ENCODE data around the gene CELSR1. TPM values are rescaled to one million over a fixed set of nuclear protein-coding genes. Genes with fewer than 3 reads are reported as not detected.

Gene CELSR1
- total and polyA plus RNA-seq, 2 donors (not counting 1 experiment from before 2014, with no cell fraction given): 30.2 to 34.8 TPM

DNA sequence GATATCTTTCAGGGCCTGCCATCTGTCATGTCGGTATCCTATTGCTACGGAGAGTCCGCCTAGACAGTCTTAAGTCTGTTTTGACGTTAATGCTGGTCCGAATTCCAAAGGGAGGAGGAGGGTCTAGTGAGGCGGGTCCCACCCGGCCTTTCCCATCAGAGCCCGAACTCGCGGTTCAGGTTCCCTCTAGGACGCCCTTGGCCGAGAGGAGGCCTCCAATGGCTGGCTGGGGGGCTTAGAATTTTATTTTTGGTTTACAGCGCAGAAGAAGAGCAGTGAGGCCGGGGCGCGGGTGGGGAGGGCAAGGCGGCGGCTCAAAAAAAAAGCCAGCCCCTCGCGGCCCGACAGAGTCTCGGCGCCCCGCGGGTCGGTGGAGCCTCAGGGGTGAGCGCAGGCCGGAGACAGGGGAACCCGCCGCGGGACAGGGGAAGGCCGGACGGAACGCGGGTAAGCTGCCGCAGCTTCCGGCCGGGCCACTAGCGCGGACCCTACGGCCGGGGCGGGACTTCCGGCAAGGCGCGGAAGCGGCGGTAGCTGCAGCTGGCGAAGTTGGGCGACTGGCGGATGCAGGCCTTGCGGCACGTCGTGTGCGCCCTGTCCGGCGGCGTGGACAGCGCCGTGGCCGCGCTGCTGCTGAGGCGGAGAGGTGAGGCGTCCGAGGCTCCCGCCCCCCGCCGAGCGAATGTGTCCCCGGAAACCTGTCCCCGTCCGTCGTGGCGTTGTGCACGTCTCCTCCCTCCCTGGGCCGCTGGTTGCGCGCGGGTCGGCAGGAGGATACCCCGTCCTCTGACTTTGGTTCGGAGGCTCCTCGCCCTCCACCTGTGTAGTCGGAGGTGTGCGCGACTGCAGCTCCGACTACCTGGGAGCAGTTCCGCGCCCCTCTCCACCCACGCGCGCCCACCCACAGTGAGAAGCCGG is 202.0 kb downstream of the CELSR1 start, which contains the start of gene TRMU:
TSS of gene TRMU (plus strand) at position 514 of the 918 bp plus-strand sequence. CDS start at position 565, 51 bp downstream.
- no peaks in the 10 kb centered on the region for H3K9me3 Mint-ChIP-seq (ENCODE audit: insufficient read depth)
- Histone ChIP-seq H3K9ac (ENCODE audit: low read length) (peak within 1 kb of the TSS; percentile 85), H3K27ac (ENCODE audit: low read length in 2 of 2) (peak within 1 kb of the TSS; percentile 67 to 90), H3K9me3 (ENCODE audit: control extremely low read depth in 1 of 3, control insufficient read depth in 2 of 3, insufficient read depth in 1 of 3, low read length in 2 of 3) (peaks cover 0 to 4% (median 0%) of the 10 kb centered on the region in 3 donors), H2AFZ (ENCODE audit: insufficient read depth, low read depth, low read length, poor library complexity, severe bottlenecking) (peak within 1 kb of the TSS; percentile 100), H3K27me3 (replicated peaks in 1 of 4; ENCODE audit: control extremely low read depth in 1 of 4, control insufficient read depth in 3 of 4, insufficient read depth in 4 of 4, low read length in 3 of 4) (no peaks in the 10 kb centered on the region), H3K4me1 (ENCODE audit: control insufficient read depth in 2 of 2, insufficient read depth in 2 of 2, low read length in 2 of 2) (peaks cover 13 to 16% of the 10 kb centered on the region in 2 donors), H4K20me1 (ENCODE audit: control insufficient read depth, insufficient read depth, low read length, poor library complexity, severe bottlenecking) (peaks cover 25% of the 10 kb centered on the region), H3K4me3 (ENCODE audit: control extremely low read depth in 1 of 5, extremely low read depth in 1 of 5, insufficient read depth in 1 of 5, low read depth in 2 of 5, low read length in 4 of 5) (peak within 1 kb of the TSS; percentile 66 to 93 (median 88)), H3K36me3 (replicated peaks in 1 of 2; ENCODE audit: control extremely low read depth in 1 of 2, control insufficient read depth in 1 of 2, extremely low read depth in 1 of 2, insufficient read depth in 2 of 2, low read length in 1 of 2) (peaks cover 5 to 25% of the 10 kb centered on the region in 2 experiments), H3K4me2 (replicated peaks; ENCODE audit: low read depth, low read length, poor library complexity, severe bottlenecking) (peak within 1 kb of the TSS; percentile 87), H3K79me2 (ENCODE audit: control insufficient read depth, insufficient read depth, low read length) (peaks cover 44% of the 10 kb centered on the region)
- ChIA-PET CTCF (interaction anchor here (0.6 kb wide), 1 partner anchor 263 kb away, joined by 4 read pairs; no protein-coding TSS in a partner anchor), POLR2A (interaction anchor here (1.1 kb wide), 1 partner anchor 300 kb away, joined by 3 read pairs; no protein-coding TSS in a partner anchor)
- H3K4me3 Mint-ChIP-seq: peak within 1 kb of the TSS; percentile 91
- peak; percentile 92 for ATAC-seq (ENCODE audit: low read depth)
- peak; percentile 87 for DNase-seq
- WGBS (ENCODE audit: insufficient coverage): under 1% methylated on average over 82 of the region's 93 CpGs
- peaks cover 21% of the 10 kb centered on the region for H3K4me1 Mint-ChIP-seq
- H3K27me3 Mint-ChIP-seq: no peaks in the 10 kb centered on the region
- TF ChIP-seq, protein P1, sequence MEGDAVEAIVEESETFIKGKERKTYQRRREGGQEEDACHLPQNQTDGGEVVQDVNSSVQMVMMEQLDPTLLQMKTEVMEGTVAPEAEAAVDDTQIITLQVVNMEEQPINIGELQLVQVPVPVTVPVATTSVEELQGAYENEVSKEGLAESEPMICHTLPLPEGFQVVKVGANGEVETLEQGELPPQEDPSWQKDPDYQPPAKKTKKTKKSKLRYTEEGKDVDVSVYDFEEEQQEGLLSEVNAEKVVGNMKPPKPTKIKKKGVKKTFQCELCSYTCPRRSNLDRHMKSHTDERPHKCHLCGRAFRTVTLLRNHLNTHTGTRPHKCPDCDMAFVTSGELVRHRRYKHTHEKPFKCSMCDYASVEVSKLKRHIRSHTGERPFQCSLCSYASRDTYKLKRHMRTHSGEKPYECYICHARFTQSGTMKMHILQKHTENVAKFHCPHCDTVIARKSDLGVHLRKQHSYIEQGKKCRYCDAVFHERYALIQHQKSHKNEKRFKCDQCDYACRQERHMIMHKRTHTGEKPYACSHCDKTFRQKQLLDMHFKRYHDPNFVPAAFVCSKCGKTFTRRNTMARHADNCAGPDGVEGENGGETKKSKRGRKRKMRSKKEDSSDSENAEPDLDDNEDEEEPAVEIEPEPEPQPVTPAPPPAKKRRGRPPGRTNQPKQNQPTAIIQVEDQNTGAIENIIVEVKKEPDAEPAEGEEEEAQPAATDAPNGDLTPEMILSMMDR (IDR thresholded peaks at IDR 0.05): no peak
- no peak for TF ChIP-seq EZH2 (IDR thresholded peaks at IDR 0.05; ENCODE audit: borderline replicate concordance, insufficient read depth, low read depth, low read length, poor library complexity, severe bottlenecking)
- intact Hi-C loops (cut with micrococcal nuclease): loop anchor here (1.0 kb wide), 1 partner anchor 39 kb away; the partner anchor contains the start of gene GTSE1
- H3K27ac Mint-ChIP-seq: peak within 1 kb of the TSS; percentile 90
